Fibroblast of upper back skin (primary cell): ENCODE results near the gene IFI30.
"Not testable (repeated sequence)": the region's sequence is repeated elsewhere in the genome, so short reads cannot be mapped to it uniquely, and the experiment has no call there.

ENCODE experiments used
- DNase-seq: peaks from one replicate; pipeline ENCODE4 v3.0.0-alpha.2; 2013

IFI30 gene

DNA sequence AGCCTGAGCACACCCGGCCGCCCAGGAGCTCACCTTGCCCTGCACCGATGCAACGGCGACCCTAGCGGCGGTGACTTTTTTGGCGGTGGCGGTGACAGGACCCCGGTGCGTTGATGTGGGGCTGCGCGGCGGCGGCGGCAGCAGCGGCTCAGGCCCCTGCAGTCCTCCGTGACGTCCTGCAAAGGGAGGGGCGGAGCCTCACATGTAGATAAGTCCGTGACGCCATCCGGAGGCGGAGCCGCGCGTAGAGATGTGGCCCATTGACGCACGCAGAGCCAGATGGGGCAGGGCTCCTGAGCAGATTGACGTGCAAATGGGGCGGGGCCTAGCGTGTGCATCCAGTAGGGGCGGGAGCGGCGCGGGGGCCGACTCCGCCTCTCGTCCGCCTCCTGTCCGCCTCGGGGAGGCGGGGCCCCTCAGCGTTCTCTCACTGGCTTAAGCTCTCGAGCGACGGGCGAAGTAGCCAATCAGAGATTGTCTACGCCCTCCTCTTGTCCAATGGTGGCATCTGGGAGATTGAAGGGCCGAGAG lies 30.3 kb downstream of the IFI30 start, which contains the start of gene RAB3A:
Gene RAB3A, minus strand, starts transcription at position 180 of the 531 bp plus-strand sequence. CDS start 1,302 bp downstream, outside the sequence.
- DNase-seq: peak; percentile 100

DNA sequence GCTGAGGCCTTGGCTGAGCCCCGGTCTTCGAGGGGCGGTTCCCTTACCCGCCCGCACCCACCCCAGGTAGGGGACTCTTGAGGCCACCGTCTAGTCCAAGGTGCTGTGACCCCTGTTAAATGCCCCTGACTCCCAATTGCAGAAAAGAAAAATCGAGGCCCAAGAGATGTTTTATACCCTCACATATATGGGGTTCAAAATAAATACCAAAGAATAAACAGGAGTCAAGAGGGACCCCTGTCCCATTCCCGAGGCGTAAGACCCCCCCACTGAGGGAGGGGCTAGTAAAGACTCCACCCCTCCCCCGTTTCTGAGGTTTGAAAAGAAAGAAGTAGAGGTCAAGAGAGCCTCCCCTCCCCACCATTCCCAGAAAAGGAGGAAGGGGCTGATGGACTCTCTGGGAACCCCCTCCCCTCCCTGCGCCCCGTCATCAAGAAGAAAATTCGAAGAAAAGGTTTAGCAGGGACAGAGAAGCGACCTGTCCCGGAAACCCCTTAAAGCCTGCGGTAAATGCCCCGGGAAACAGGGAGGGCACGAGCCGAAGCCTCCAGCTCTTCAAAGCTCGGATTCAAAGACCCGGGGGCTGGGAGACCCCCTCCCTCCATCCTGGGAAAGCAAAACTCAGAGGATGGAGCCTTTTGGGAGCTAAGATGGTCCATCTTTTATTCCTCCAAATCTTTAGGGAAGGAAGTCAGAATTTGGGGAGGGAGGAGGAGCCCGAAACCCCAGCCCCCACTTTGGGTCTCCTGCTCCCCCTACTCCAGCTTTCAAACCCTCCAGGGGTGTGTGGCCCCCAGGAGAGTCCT lies 31.0 kb downstream of the IFI30 start:
- DNase-seq: peak; percentile 34

DNA sequence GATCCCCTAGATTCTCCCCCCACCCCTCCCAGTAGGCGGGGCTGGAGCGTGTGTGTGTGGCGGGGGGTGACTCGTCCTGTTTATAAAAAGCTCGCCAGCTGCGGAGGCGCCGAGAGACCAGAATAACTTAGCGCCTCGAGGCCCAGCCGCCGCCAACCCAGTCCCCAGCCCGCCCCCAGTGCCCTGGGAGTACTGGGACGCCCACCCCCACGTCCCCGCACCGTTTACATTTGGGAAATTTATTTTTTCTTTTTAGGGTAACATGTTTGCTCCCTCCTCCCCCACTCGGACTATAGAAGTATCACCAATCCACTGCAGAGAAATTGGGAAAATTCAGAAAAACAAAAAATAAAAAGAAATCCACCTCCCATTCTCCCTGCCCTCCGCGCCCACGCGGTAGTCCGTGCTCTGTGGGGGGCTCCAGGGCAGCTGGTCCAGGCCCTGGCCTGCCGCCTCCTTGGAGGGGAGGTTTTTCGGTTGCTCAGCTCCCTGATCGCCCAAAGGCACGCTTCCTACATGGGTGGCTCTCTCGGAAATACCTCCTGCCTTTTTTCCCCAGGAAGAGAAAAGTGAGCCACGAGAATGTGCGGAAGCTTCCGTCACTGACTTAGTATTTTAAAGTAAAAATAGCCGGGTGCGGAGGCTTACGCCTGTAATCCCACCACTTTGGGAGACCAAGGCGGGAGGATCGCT lies 31.7 kb downstream of the IFI30 start:
- peak; percentile 74 for DNase-seq

DNA sequence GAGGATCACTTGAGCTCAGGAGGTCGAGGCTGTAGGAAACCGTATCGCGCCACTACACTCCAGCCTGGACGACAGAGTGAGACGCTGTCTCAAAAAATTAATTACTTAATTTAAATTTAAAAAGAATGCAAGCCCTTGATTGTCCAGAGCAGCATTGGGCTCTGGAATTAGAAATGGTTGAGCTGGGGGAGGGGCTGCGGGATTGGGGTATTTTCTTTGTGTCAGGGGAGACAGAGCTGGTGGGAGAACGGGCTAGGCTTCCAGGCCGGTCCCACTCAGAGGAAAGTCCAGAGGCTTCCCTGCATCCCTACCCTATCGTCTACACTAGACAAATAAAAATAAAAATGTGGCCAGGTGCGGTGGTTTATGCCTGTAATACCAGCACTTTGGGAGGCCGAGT lies 32.4 kb downstream of the IFI30 start:
- DNase-seq: no peak

DNA sequence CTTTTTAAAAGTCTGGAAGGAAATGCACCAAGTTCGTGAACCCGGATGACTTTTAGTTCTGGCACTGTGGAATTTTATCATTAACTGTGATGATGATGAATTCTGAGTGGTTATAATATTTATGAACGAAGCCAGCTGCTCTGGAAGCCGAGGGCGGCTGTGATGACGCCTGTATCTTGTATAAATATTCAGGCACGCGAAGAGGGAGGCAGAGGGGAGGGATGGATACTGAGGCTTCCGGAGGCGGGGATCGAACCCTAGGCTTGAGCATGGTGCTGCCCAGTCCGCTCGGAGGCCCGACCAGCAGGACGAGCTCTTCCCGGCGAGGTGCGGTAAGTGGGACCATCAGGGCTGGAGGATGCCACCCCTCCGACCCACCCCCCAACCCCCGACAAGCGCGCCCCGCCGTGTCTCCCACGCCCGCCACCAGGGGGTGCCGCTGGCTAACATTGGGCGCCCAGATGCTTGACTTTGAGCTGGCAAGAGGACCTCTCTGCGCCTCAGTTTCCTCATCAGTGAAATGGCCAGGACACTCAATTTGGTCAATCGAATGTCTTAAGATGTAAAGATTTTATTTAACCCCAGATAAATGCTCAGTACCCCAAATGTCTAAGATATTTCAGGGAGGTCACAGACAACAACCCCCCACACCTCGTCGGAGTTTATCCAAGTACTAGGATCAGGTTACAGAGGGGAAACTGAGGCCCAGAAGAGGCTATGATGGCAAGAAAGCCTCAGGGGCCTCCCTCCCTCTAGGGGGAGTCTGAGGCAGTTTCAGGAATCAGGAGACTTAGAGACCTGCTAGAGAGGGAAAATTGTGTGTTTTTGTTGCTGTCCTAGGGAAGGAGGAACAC lies 34.7 kb downstream of the IFI30 start:
- peak; percentile 69 for DNase-seq

DNA sequence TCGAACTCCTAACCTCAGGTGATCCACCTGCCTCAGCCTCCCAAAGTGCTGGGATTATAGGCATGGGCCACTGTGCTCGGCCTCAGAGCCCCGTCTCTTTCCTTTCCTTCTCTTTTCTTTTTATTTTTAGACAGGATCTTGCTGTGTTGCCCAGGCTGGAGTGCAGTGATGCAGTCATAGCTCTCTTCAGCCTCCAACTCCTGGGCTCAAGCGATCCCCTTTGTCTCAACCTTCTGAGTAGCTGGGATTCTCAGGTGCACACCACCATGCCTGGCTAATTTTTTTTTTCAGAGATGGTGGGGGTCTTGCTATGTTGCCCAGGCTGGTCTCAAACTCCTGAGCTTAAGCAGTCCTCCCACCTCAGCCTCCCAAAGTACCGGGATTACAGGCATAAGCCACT lies 36.3 kb downstream of the IFI30 start:
- not testable (repeated sequence) for DNase-seq

DNA sequence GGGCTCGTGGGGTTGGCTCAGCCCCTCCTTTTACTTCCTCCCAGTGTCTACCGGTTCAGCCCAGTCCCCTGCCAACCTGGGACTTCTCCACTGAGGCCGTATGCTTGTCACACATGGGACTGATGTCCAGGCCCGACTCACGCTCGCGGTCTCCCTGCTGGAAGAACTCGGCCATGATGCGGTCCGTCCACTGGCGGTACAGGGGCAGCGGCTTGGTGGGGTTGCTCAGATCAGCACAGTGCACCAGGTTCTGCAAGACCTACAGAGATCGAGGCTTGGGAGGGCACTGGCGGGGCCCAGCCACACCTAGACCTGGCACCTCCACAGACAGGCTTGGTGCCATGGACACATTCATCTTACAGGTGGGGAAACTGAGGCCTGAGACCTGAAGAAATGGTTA lies 38.1 kb downstream of the IFI30 start:
- DNase-seq: no peak

DNA sequence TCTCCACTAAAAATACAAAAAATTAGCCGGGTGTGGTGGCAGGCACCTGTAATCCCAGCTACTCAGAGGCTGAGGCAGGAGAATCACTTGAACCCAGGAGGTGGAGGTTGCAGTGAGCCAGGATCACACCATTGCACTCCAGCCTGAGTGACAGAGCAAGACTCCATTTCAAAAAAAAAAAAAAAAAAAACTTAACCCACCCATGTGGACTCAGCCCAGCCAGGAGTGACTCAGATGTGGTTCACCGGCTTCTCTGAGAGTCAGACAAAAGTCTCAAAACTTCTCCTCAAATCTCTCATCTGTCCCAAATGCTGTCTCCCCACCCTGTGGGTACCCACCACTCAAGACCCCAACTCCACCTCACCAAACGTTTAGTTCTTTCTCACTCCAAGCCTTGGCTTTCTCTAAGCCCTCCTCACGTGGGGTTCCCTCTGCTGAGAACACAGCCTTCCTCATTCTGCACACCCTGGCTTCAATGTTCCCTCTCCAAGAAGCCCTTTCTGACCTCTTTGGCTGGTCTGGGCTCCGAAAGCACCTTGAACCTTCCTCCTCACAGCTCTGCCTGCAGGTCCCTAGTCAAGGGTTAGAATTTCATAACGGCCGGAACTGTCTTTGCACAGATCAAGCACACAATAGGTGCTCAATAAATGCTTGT lies 41.3 kb downstream of the IFI30 start:
- DNase-seq: no peak

DNA sequence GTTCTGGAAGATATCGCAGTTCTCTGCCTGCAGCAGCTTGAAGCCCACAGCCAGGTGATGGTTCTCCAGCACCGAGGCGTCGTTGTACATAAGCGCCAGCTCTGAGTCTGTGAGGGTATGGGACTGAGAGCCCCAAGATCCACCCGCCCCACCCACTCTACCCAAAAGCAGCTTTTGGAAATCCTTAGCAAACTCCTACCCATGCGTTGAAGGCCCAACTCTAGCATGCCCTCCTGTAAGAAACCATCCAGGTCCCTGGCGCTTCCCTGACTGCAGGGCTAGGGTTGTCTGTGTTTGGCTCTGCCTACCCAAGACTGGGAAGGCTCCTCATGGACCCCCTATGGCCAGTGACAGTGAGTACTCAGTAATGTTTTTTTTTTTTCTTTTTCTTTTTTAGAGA lies 43.2 kb downstream of the IFI30 start:
- DNase-seq: no peak

DNA sequence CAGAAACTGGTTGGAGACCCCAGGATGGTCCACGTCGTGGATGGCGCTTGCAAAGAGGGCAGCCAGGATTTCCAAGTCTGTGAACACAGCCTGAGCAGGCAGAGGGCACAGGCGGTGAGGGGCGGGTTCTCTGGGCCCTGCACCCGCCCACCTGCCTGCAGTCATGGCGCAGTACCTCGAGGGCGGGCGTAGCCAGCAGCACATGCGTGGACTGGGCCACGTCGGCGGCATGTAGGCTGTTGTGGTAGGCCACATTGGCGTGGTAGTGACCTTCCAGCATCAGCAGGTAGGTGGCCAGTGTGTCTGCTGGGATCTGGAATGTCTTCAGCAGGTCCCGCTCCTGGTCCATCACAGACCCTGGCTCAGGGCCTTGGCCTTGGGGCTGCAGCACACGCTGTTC lies 44.5 kb downstream of the IFI30 start:
- no peak for DNase-seq

DNA sequence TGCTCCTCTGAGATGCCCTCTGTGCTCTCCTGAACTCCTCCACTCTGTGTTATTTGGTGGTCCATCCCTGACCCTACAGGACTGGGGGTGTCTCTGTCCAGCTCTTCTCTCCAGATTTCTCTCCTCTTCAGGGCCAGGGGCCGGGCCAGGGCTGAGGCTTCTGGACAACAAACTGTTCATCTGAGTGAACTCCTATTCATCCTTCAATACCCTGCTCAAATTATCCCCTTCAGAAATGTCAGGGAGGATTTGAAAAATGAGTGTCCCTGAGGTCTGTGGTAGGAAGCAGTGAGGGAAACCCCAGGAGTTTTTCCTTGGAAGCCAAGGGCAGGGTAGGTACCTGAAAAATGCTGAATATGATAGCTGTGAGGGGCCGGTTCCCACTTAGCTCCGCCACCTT lies 45.0 kb downstream of the IFI30 start:
- no peak for DNase-seq

DNA sequence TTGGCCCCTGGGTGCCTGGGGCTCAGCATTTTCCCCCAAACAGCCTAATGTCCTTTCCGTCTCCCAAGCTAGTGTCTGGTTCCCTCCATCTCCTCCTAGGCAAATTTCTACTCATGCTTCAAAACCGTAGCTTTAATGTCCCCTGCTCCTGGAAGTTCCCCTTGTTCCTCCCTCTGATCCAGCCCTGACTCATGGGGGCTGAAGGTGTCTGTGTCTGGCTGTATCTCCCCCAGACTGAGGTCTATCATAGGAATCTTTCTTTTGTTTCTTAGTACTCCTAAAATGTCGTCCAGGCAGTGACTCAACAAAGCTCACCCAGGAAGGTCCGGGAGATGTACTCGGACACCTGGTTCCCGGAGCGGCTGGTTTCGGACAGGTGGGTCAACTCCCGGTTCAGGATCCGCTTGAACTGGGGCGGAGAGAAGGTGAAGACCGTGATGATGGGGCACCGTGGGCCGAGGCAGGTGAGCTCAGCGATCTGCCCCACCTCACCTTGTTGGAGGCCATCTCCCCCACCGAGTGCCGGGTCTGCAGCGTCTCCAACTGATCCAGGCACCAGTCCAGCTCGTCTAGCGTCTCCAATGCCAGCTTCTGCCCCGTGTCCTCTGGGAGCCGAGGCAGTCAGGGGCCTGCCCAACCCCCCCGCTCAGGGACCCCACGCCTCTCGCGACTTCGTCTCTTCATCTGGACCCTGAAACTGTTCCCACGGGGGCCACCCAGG lies 46.5 kb downstream of the IFI30 start:
- no peak for DNase-seq

DNA sequence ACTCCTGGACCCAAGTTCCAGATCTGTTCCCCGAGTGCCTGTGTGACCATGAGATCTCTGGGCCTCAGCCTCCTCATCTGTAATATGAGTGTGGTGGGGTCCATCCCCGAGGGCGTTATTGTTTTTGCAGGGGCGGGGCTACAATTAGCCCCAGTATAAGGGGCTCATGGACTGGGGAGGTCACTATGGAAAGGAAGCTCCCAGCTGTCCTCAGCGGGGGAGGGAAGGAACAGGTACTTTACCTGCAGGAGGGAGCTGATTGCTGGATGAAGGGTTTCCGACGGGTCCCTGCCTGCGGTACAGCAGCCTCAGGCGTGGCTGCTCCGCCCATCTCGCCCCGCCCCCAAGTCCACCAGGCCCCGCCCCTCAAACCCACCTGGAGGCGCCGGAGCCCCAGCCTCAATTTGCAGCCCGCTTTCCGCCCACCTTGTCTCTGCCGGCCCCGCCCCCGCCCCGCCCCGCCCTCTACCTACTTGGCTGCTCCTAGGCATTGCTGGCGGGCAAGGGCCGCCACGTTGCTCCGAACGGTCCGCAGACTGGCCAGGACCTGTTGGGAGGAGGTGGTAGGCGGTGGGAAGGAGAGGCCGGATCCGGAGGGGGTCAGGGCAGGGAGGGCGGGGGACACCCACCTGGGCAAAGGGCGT lies 47.1 kb downstream of the IFI30 start:
- no peak for DNase-seq

DNA sequence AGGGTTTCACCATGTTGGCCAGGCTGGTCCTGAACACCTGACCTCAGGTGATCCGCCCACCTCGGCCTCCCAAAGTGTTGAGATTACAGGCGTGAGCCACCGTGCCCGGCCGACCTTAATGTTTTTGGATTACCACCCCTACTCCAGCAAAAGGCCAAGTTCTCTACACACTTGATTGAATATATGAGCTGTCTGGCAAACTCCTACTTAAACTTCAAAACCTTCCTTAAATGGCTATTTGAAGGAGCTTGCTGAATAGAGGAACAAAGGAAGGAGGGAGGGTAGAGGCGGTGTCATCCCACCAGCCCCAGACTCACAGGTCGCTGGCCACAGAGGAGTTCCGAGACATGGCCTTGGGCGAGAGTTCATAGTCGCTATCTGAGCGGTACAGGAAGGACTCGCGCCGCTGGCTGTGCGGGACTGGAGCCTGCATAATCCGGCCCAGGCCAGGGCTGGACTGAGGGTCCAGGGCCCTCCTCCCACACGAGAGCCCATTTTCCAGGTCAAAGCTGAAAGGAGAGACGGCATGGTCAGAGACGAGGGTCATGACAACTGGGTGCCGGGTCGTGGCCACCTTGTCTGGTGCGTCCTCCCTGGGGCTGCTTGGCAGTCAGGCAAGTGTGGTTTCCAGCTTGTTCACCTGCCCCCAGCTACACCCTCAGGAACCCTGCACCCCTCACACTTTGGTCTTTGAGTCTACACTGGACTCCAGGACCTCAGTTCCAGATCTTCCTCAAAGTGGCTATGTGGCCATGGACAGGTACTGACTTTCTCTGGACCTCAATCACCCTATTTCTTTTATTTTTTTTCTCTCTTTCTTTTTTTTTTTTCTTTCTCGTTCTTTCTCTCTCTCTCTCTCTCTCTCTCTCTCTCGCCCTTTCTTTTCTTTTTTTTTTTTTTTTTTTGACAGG lies 48.5 kb downstream of the IFI30 start:
- DNase-seq: no peak

DNA sequence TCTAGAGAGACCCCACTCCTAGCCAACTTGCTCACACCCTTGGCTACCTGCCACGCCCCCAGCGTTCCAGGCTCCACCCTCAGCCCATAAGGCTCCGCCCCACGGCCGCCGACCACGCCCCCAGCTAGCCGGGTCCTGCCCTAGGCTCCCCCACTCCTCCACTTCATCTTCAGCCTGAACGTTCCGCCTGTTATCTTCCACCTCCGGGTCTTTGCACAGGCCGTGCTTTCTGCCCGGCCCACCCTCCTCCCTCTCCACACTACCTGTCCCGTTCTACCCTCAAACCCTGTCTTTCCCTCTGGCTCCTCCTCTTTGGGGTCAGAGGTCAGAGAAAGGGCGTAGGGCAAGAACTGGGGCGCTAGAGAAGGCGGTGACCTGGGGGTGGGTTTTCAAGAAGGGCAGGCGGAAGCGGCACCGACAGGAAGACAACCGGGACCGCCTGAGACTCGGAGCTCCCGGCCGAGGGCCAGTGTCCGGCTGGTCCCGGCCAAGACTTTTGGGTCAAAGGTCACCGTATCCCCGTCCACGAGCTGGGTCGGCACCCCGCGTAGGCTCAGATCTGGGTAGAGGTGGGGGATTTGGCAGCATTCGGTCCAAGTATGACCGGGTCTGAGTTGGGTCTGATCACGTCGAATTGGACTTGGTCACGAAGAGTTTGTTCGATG lies 50.4 kb downstream of the IFI30 start:
- no peak for DNase-seq

DNA sequence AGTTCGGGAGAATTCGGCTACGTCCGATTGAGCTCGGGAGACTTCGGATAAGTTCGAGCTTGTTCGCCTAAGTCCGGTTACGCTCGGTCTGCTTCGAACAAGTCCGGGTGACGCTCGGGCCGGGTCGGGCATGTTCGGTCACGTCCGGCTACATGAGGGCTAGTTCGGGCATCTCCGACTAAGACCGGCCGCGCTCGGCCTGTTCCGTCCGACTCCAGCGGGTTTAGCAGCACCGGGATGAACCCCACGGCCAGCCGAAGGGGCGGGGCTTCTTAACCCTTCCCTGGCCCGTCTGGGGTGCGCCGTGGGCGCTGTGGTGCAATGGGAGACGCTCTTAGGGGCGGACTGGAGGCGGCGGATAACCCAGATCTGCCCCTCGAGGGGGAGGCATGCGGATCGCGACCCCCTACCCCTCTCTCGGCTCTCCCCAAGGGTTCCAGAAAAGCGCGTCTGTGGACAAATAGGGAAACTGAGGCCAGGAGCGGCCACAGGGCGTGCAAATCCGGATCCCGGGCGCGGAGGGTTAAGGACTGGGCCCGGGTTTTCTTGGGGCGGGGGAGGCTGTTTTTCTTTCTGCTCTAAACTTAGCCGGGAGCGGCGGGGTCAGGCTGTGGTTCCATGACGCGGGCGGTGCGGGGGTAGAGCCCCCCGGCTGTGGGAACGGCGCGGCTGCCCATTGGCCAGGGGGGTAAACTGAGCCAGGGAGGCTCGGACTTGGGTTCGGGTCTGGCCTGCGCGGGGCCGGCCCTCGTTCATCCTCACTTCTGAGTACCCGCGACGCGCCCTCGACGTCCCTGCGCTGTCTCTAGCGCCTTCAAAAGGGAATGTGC lies 51.1 kb downstream of the IFI30 start:
- DNase-seq: peak; percentile 96

DNA sequence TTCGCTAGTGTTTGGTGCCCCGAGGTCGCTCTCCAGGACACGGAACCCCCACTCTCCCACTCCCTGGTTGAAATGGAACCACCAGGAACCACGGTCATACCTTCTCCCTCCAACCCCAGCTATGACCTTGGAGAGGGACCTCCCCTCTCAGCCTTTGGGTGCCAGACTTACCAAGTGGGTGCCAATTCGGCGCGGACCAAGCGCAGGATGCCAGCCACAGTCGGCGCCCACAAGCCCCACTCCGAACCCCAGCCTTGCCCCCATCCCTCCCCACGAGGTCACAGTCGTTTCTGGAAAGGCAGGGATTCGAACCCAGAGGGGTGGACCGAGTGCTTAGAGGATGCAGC lies 51.7 kb downstream of the IFI30 start:
- no peak for DNase-seq

DNA sequence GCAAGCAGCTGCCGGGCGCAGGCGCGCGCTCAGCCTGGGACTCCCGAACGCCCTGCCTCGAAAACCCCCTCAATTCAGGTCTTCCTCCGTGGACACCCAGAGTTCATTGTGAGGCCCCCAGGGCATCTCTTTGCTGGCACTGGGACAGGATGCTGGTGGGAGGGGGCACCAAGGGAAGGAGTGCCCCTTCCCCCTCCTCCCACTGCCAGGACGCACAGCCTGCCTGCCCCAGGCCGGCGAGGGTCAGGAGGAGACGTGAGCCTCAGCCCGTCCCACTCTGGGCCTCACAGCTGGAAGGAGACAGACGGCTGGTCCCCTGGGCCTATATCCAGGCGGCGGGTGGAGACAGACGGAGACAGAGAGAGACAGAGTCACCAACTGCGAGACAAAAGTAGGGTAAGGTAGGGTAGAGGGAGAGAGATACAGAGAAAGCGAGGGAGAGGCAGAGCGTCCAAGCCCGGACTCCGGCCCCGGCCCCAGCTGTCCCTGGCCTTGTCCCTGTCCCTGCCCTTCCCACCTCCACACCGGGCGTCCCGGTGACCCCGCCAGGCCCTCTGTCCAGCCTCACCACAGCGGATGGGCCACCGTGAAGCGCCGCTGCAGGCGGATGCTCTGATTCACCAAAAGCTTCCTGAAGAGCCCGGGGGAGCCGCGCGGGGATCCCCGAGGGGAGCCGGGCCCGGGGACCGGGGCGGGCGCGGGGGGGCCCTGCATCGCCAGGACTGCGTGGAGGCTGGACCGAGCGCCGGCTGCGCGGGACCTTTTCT lies 52.3 kb downstream of the IFI30 start, which contains the start of gene PDE4C:
Gene PDE4C, minus strand, starts transcription at position 737 of the 767 bp plus-strand sequence. Its CDS starts 23 bp downstream, at position 714.
- no peak for DNase-seq
